Breast epithelium (tissue), 3 donors: Measurements from ENCODE around the gene TSHZ1.

ENCODE experiments used
- POLR2A ChIP-seq: fragments of 450-650 bp; IDR thresholded peaks from one replicate; pipeline ENCODE4 v1.6.1; 2016; ENCODE audit warnings: antibody characterized with exemption, mild to moderate bottlenecking, moderate library complexity
- TF ChIP-seq, protein P1 (sequence below), 3 donors: fragments of 450-650 bp; IDR thresholded peaks; one replicate each; pipeline ENCODE4 v1.5.1; 2016 to 2017; ENCODE audit warnings: antibody characterized with exemption in 3 of 3, mild to moderate bottlenecking in 3 of 3, moderate library complexity in 3 of 3

- TF ChIP-seq, protein P1, sequence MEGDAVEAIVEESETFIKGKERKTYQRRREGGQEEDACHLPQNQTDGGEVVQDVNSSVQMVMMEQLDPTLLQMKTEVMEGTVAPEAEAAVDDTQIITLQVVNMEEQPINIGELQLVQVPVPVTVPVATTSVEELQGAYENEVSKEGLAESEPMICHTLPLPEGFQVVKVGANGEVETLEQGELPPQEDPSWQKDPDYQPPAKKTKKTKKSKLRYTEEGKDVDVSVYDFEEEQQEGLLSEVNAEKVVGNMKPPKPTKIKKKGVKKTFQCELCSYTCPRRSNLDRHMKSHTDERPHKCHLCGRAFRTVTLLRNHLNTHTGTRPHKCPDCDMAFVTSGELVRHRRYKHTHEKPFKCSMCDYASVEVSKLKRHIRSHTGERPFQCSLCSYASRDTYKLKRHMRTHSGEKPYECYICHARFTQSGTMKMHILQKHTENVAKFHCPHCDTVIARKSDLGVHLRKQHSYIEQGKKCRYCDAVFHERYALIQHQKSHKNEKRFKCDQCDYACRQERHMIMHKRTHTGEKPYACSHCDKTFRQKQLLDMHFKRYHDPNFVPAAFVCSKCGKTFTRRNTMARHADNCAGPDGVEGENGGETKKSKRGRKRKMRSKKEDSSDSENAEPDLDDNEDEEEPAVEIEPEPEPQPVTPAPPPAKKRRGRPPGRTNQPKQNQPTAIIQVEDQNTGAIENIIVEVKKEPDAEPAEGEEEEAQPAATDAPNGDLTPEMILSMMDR (IDR thresholded peaks at IDR 0.05) = no peak
- TF ChIP-seq POLR2A = no peak
Measured at GRCh38 chr18:75307530-75307929, 96.9 kb downstream of the TSHZ1 start.
